Dendritic cell treated with granulocyte-macrophage colony-stimulating factor and Interleukin-4, amounts not matched to agents 40 ng/mL and 50 ng/mL, for 4 days (primary cell): ENCODE data around the gene BBS9.
"Not testable (repeated sequence)": the region's sequence is repeated elsewhere in the genome, so short reads cannot be mapped to it uniquely, and the experiment has no call there.

ENCODE experiments used
- H3K27ac Mint-ChIP-seq: one replicate; pipeline ENCODE4 v1.8.0; 2022; ENCODE audit warnings: mild to moderate bottlenecking, mixed read lengths
- H3K27me3 Mint-ChIP-seq: one replicate; pipeline ENCODE4 v1.8.0; 2022; ENCODE audit warnings: mild to moderate bottlenecking, mixed read lengths
- H3K36me3 Mint-ChIP-seq: one replicate; pipeline ENCODE4 v1.8.0; 2022; ENCODE audit warnings: low read depth, mixed read lengths
- H3K4me1 Mint-ChIP-seq: one replicate; pipeline ENCODE4 v1.8.0; 2022; ENCODE audit warnings: low read depth, mixed read lengths
- H3K4me3 Mint-ChIP-seq: one replicate; pipeline ENCODE4 v1.8.0; 2022; ENCODE audit warnings: mild to moderate bottlenecking, moderate library complexity, mixed read lengths
- H3K9me3 Mint-ChIP-seq: one replicate; pipeline ENCODE4 v1.8.0; 2022; ENCODE audit warnings: mixed read lengths
- intact Hi-C: fragments of 100-400 bp; cut with micrococcal nuclease; formaldehyde crosslinking; loops from one replicate; pipeline ENCODE4 v1.15.0; 2022

Gene BBS9

DNA sequence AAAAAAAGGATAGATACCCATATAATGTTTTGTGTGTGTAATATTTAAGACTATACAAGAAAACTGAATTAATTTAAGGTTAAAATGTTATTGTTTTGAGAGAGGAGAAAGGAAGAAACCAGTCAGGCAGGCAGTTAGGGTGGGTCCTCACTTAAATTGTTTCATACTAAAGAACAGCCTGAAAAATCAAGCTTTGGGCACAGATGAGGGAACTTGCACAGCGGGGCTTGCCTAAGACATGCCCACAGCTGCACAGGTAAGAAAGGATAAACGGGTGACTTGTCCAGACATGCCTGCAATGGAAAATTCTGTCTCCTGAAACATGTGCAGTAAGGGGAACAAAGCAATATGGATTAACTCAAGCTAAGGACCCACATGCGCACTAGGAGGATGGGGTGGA lies 158.4 kb downstream of the BBS9 start:
- H3K4me3 Mint-ChIP-seq = no peak overlapping the region
- H3K27me3 Mint-ChIP-seq = no peaks in the 10 kb centered on the region
- H3K27ac Mint-ChIP-seq = no peak overlapping the region
- no peaks in the 10 kb centered on the region for H3K4me1 Mint-ChIP-seq
- H3K9me3 Mint-ChIP-seq = peaks cover 12% of the 10 kb centered on the region
- no peaks in the 10 kb centered on the region for H3K36me3 Mint-ChIP-seq
- intact Hi-C loops = no loop called here

DNA sequence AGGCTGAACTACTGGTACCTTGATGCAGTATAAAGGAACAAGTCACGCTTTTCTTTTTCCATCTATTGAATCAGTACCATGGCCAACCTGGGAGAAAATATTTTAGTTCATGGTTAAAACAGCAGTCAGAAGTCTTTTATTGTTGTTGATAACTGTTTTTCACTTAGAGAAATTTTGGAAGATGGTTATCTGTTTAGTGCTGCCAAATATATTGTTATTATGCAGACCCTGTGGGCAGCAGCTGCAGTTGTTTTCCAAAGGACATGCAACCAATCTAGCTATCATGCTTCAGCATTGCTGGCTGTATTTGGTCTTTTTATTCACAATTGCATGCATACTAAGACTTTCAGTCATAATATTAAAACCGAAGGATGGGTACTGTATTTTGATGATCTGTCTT lies 169.5 kb downstream of the BBS9 start:
- Mint-ChIP-seq H3K36me3 (peaks cover 3% of the 10 kb centered on the region), H3K9me3 (peaks cover 41% of the 10 kb centered on the region), H3K4me3 (no peak overlapping the region), H3K27me3 (no peaks in the 10 kb centered on the region), H3K4me1 (no peaks in the 10 kb centered on the region), H3K27ac (no peak overlapping the region)
- intact Hi-C loops = no loop called here

DNA sequence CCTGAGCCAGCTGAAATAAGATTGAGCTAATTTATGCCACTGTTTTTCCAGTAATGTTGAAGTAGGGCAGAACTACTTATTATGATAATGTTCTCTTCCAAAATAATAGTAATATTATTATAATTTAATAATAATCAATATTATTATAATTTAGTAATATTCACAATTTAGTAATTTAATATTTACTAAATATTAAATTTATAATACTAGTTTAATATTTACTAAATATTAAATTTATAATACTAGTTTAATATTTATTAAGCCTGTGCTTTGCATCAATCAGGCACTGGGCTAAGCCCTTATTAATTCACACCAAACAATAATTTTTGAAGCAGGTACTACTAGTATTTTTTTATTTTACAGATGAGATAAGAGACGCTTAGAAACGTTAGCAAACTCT lies 170.1 kb downstream of the BBS9 start:
- Mint-ChIP-seq H3K4me3 (no peak overlapping the region), H3K27me3 (no peaks in the 10 kb centered on the region), H3K4me1 (no peaks in the 10 kb centered on the region), H3K36me3 (peaks cover 8% of the 10 kb centered on the region), H3K27ac (no peak overlapping the region), H3K9me3 (peaks cover 47% of the 10 kb centered on the region)
- intact Hi-C loops = no loop called here

DNA sequence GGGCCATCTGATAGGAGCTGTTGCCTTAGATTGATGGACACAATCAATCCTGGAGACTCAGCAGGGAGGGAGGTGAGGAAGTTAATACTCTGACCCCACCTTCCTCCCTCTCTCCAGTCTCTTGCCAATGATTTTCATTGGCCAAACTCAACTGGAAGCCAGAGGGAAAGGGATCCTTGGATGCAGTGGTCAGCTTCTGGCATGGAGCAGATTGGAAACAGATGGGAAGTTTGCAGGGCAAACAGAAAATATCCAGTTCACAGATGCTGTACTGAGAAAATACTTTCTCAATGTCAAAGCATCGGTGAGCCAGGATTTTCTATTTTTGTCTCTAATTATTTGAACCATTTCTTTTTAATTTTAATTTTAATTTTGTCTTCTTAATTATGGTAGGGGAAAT lies 170.8 kb downstream of the BBS9 start:
- H3K4me1 Mint-ChIP-seq = no peaks in the 10 kb centered on the region
- H3K4me3 Mint-ChIP-seq = no peak overlapping the region
- intact Hi-C loops = no loop called here
- no peak overlapping the region for H3K27ac Mint-ChIP-seq
- H3K27me3 Mint-ChIP-seq = no peaks in the 10 kb centered on the region
- H3K9me3 Mint-ChIP-seq = peaks cover 52% of the 10 kb centered on the region
- peaks cover 10% of the 10 kb centered on the region for H3K36me3 Mint-ChIP-seq

DNA sequence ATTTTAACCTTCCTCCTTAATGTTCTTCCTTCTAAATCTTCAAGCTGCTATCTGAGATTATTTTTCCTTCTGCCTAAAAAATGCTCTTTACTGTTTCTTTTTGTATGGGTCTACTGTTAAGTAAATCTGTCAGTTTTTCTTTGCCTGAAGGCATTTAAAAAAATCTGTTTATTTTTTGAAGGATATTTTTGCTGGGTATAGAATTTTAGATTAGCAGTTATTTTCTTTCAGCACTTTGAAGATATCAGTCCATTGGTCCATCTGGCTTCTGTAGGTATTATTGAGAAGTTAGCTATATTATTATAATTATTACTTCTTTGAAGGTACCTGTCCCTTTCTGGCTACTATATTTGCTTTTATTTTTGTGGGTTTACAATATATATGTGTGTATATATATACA lies 171.4 kb downstream of the BBS9 start:
- Mint-ChIP-seq H3K27me3 (no peaks in the 10 kb centered on the region), H3K27ac (no peak overlapping the region), H3K4me1 (no peaks in the 10 kb centered on the region), H3K9me3 (peaks cover 57% of the 10 kb centered on the region), H3K4me3 (no peak overlapping the region), H3K36me3 (peaks cover 10% of the 10 kb centered on the region)
- intact Hi-C loops = no loop called here

DNA sequence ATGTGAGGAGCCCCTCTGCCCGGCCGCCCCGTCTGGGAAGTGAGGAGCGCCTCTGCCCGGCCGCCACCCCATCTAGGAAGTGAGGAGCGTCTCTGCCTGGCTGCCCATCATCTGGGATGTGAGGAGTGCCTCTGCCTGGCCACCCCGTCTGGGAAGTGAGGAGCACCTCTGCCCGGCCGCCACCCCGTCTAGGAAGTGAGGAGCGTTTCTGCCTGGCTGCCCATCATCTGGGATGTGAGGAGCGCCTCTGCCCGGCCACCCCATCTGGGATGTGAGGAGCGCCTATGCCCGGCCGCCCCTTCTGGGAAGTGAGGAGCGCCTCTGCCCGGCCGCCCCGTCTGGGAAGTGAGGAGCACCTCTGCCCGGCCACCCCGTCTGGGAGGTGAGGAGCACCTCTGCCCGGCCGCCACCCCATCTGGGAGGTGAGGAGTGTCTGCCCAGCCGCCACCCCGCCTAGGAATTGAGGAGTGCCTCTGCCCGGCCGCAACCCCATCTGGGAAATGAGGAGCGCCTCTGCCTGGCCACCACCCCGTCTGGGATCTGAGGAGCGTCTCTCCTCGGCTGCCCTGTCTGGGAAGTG lies 174.7 kb downstream of the BBS9 start:
- H3K4me3 Mint-ChIP-seq, H3K4me1 Mint-ChIP-seq, H3K27me3 Mint-ChIP-seq, intact Hi-C loops, H3K36me3 Mint-ChIP-seq, H3K27ac Mint-ChIP-seq: not testable (repeated sequence)
- H3K9me3 Mint-ChIP-seq = peaks cover 61% of the 10 kb centered on the region

DNA sequence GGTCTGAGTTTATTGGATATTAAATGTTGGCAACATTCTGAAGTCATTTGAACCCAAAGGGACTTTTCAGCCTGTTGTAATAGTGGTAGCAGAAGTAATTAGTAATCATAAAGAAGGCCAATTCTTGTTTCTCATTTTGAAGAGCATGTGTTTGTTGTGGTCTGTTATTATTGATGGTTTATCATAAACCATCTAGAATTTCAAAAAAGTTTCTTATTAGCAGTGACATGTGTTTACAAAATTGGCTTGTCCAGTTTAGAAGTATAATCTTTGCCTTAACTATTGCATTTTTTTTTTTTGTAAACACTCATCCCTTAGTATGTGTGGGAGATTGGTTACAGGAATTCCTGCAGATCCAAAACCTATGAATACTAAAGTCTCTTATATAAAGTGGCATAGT lies 177.8 kb downstream of the BBS9 start:
- Mint-ChIP-seq H3K27me3 (no peaks in the 10 kb centered on the region), H3K4me3 (no peak overlapping the region), H3K36me3 (peaks cover 10% of the 10 kb centered on the region), H3K4me1 (no peaks in the 10 kb centered on the region), H3K27ac (no peak overlapping the region), H3K9me3 (peaks cover 35% of the 10 kb centered on the region)
- intact Hi-C loops = no loop called here

DNA sequence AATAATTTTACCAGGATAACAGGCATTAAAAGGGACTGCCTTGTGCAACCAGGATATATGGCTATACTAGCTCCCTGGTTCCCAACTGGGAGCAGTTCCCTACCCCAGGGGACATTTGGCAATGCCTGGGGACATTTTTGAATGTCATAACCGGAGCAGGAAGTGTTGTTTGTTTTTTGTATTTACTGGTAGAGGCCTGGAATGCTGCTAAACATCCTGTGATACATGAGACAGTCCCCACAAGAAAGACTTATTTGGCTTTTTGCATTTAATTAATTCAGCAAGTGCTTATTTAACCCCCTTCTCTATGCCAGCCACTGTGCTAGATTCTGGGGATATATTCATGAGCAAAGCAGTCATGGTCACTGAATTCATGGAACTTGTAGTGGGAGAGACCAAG lies 181.2 kb downstream of the BBS9 start:
- Mint-ChIP-seq H3K9me3 (peaks cover 17% of the 10 kb centered on the region), H3K27ac (no peak overlapping the region), H3K4me1 (no peaks in the 10 kb centered on the region), H3K4me3 (no peak overlapping the region), H3K36me3 (no peaks in the 10 kb centered on the region), H3K27me3 (no peaks in the 10 kb centered on the region)
- intact Hi-C loops = no loop called here

DNA sequence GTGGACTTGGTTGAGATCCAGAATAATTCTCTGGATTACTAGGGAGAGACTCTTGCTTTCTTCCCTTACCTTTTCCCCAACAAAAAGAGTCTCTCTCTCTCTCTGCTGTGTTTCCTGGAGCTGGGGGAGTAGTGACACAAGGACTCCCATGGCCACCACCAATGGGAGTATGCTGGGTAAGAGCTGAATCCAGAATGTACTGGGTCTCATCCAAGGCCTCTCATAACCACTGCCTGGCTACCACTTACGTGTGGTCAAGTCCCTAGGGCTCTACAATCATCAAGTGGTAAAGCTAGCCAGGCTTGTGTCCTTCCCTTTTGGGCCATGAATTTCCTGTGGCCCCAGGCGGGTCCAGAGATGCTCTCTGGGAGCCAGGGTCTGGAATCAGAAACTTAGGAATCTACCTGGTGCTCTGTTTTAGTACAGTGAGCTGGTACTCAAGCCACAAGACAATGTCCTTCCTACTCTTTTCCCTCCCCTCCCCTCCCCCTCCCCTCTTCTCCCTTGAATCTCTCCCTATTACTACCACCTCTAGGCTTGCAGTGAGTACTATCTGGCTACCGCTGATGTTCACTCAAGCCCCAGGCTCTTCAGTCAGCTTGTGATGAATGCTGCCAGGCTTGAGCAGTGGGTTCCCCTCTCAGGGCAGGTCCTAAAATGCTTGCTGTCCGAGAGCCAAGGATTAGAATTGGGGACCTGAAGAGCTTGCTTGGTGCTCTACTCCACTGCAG lies 196.6 kb downstream of the BBS9 start:
- Mint-ChIP-seq H3K4me1 (no peaks in the 10 kb centered on the region), H3K27me3 (no peaks in the 10 kb centered on the region), H3K27ac (no peak overlapping the region), H3K36me3 (no peaks in the 10 kb centered on the region), H3K4me3 (no peak overlapping the region), H3K9me3 (peaks cover 29% of the 10 kb centered on the region)
- intact Hi-C loops = no loop called here

DNA sequence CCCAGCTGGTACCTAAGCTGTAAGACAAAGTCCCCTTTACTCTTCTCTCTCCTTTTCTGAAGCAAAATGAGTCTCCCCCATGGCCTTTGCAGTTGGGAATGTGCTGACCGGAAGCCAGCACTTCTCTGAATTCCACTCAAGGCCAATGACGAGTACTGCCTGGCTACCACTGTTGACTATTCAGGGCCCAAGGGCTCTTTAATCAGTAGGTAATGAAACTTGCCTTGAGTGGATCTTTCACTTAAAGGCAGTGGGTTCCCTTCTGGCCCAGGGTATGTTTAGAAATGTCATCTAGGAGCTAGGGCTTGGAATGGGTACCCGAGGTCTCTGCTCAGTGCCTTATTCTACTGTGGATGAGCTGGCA lies 197.1 kb downstream of the BBS9 start:
- H3K9me3 Mint-ChIP-seq = peaks cover 29% of the 10 kb centered on the region
- H3K27me3 Mint-ChIP-seq = no peaks in the 10 kb centered on the region
- no peaks in the 10 kb centered on the region for H3K4me1 Mint-ChIP-seq
- H3K27ac Mint-ChIP-seq = no peak overlapping the region
- no peaks in the 10 kb centered on the region for H3K36me3 Mint-ChIP-seq
- no peak overlapping the region for H3K4me3 Mint-ChIP-seq
- intact Hi-C loops = no loop called here

DNA sequence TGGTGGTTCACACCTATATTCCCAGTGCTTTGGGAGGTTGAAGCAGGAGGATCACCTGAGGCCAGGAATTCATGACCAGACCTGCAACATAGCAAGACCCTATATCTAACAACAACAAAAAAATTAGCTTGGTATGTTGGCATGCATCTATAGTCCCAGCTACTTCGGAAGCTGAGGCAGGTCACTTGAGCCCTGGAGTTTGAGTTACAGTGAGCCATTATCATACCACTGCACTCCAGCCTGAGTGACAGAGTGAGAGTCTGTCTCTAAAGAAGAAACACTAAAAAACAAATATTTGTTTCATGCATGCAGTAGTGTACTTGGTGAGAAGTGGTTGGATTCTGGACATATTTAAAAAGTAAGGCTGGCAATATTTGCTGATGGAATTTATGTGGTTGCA lies 198.1 kb downstream of the BBS9 start:
- Mint-ChIP-seq H3K27ac (no peak overlapping the region), H3K4me1 (no peaks in the 10 kb centered on the region), H3K36me3 (no peaks in the 10 kb centered on the region), H3K4me3 (no peak overlapping the region), H3K27me3 (no peaks in the 10 kb centered on the region), H3K9me3 (peaks cover 29% of the 10 kb centered on the region)
- intact Hi-C loops = no loop called here

DNA sequence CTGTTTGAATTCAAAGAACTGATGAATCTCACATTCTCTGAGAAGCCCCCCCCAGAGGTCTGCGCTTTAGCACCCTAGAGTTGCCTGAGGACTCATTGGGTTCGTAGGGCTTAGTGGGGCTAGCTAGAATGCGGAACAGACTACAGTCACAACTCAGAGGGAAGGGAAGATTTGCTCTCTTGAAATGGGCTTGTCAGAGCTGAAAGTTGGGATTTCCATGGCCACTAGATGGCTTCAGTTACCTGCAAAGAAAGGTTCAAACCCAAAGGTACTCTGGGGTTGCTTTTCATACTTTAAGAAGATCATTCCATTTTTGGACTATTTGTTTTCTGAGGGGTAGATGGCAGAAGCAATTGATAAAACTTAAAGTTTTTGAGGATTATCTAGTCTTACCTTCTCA lies 205.0 kb downstream of the BBS9 start:
- Mint-ChIP-seq H3K36me3 (no peaks in the 10 kb centered on the region), H3K4me3 (no peak overlapping the region), H3K4me1 (peaks cover 4% of the 10 kb centered on the region), H3K9me3 (no peaks in the 10 kb centered on the region), H3K27ac (no peak overlapping the region), H3K27me3 (no peaks in the 10 kb centered on the region)
- intact Hi-C loops = no loop called here

DNA sequence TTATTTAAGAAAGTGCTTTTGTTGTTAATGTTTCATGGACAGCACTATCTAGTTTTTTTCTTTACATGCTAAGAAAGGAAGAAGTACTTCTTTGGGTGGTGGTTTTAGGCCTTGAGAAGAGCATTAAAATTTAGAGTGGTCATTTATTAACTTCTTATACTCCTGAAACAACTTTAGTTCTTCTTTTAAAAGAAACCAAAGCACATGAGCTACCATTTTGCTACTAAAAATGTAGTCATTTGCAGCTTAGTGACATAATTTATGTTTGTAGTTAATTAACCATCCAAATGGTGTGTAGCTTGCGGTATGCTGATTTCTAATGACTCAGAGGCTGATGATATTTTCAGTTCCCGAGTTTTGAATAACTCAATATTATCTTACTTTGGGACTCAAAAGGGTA lies 207.5 kb downstream of the BBS9 start:
- H3K9me3 Mint-ChIP-seq = no peaks in the 10 kb centered on the region
- intact Hi-C loops = no loop called here

DNA sequence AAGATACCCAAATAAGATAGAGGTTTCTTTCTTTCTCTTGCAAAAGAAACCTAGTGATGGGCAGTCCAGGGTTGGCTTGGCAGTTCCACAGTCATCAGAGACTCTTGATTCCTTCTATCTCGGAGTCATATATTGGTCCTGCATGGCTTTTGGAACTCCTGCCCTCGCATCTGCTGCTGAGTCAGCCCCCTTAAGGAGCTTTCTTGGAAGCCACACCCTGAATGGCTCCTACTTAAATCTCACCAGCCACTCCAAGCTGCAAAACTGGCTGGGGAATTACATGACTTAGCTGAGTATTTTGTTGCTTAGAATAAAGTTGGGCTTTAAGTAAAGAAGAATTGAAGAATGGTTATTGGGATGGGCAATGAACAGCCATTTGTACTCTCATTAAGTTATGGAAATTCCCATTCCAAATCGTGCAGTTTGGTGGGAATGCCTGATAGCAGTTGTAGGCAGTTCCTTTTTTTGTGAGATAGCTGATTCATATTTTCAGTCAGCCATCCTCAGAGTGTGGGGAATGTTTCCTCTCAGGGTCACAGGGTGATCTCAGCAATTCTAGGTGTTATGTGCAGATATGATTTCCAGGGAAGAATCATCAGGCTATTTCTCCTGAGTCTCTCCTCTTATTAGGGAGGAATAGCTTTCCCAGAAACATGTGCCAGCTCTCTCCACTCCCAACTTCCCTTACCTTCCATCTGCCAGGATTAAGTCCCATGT lies 209.9 kb downstream of the BBS9 start:
- H3K27me3 Mint-ChIP-seq = no peaks in the 10 kb centered on the region
- no peak overlapping the region for H3K27ac Mint-ChIP-seq
- intact Hi-C loops = no loop called here
- H3K4me3 Mint-ChIP-seq = no peak overlapping the region
- H3K36me3 Mint-ChIP-seq = no peaks in the 10 kb centered on the region
- H3K9me3 Mint-ChIP-seq = no peaks in the 10 kb centered on the region
- peaks cover 7% of the 10 kb centered on the region for H3K4me1 Mint-ChIP-seq

More for the DNA sequence above, 207.5 kb downstream of the BBS9 start:
- Mint-ChIP-seq H3K4me1 (peaks cover 7% of the 10 kb centered on the region), H3K27ac (no peak overlapping the region), H3K36me3 (no peaks in the 10 kb centered on the region), H3K27me3 (no peaks in the 10 kb centered on the region), H3K4me3 (no peak overlapping the region)
